Measurements from ENCODE around the gene CCL21. TPM values are rescaled to one million over a fixed set of nuclear protein-coding genes. Genes with fewer than 3 reads are reported as not detected.

The CCL21 gene
- total and polyA plus RNA-seq, 10 of the 15 experiments (the other 5 are each of a cell fraction or from before 2014, with no cell fraction given): 0.26 TPM; not detected in 9

GRCh38 chr9:34701769-34702736 lies 7.9 kb downstream of the CCL21 start (continued):
- TF ChIP-seq SUZ12 (IDR thresholded peaks at IDR 0.05; ENCODE audit: unreplicated experiment) (peak; percentile 44), BACH1 (IDR thresholded peaks at IDR 0.05; ENCODE audit: borderline replicate concordance) (no peak), IKZF2 (IDR thresholded peaks at IDR 0.05) (peak; percentile 34 to 46; a peak in 3 of 4 replicates), ATF3 (IDR thresholded peaks at IDR 0.05; ENCODE audit: borderline replicate concordance, extremely low read depth, low read depth, low read length) (no peak)

GRCh38 chr9:34701023-34701768 lies 8.7 kb downstream of the CCL21 start:
- Histone ChIP-seq H3K27ac (ENCODE audit: control insufficient read depth, insufficient read depth) (no peak overlapping the region), H3K79me2 (ENCODE audit: control insufficient read depth, insufficient read depth, low read length) (no peaks in the 10 kb centered on the region), H3K9me3 (replicated peaks; ENCODE audit: control insufficient read depth, insufficient read depth, low read length) (no peaks in the 10 kb centered on the region), H4K20me1 (ENCODE audit: control insufficient read depth, insufficient read depth) (no peaks in the 10 kb centered on the region), H3K27me3 (replicated peaks in 1 of 2; ENCODE audit: control insufficient read depth in 2 of 2, insufficient read depth in 2 of 2, low read length in 1 of 2) (peaks cover 0 to 15% of the 10 kb centered on the region in 2 experiments; a peak in 3 of 4 replicates), H3K36me3 (ENCODE audit: control insufficient read depth in 2 of 2, insufficient read depth in 2 of 2, low read length in 1 of 2) (no peaks in the 10 kb centered on the region), H3K4me1 (ENCODE audit: control insufficient read depth, insufficient read depth, low read length) (no peaks in the 10 kb centered on the region), H3K4me2 (ENCODE audit: control insufficient read depth, insufficient read depth) (peak overlapping the region; percentile 60), H2AFZ (ENCODE audit: control insufficient read depth, low read depth, low read length) (no peak overlapping the region; the same call in 1 of the 2 replicates), H3K9ac (ENCODE audit: control insufficient read depth, insufficient read depth, low read length) (no peak overlapping the region), H3K4me3 (no peak overlapping the region)
- FAIRE-seq (no peak), ATAC-seq (peak; percentile 90), DNase-seq (ENCODE audit: low read depth, low spot score) (no peak)
- in situ Hi-C loops (cut with MboI) (no loop called here), intact Hi-C loops (cut with micrococcal nuclease; ENCODE audit: unreplicated experiment) (loop anchor here (2.0 kb wide), 1 partner anchor 86 kb away; no protein-coding TSS in a partner anchor)
- ChIA-PET RAD21 (ENCODE audit: unreplicated experiment) (no interaction called here), CTCF (interaction anchor here (0.9 to 1.4 kb wide), 6 partner anchors 9 to 350 kb away, joined by 3 to 5 read pairs (median 3); partner anchors contain the start of gene CCL21), SMC1A (ENCODE audit: uncharacterized antibody, unreplicated experiment) (interaction anchor here (1.7 kb wide), 1 partner anchor 63 kb away, joined by 6 read pairs; no protein-coding TSS in a partner anchor), POLR2A (interaction anchor here (0.7 kb wide), 1 partner anchor 606 kb away, joined by 5 read pairs; no protein-coding TSS in a partner anchor)
- WGBS (ENCODE audit: insufficient coverage, insufficient replicate concordance, low lambda C conversion rate, missing lambda C conversion rate): 17% methylated on average over 45 of the region's 52 CpGs
- BruUV-seq (replicated peaks): no TSS peak
- no peak for TF ChIP-seq SREBF2 (IDR thresholded peaks at IDR 0.05; ENCODE audit: low read length)
- no peak for TF ChIP-seq CHD2 (IDR thresholded peaks at IDR 0.05; ENCODE audit: borderline replicate concordance, low read depth, low read length)
- no peak for TF ChIP-seq ELK1 (IDR thresholded peaks at IDR 0.05; ENCODE audit: low read depth, low read length)
- no peak for TF ChIP-seq SP1 (IDR thresholded peaks at IDR 0.05; ENCODE audit: low read depth, low read length)
- TF ChIP-seq NR2C2 (IDR thresholded peaks at IDR 0.05; ENCODE audit: borderline replicate concordance, control insufficient read depth, insufficient read length, low read depth): no peak
- no peak for TF ChIP-seq SPI1 (IDR thresholded peaks at IDR 0.05; ENCODE audit: borderline replicate concordance, insufficient read depth, low read depth, low read length)
- TF ChIP-seq BHLHE40 (IDR thresholded peaks at IDR 0.05; ENCODE audit: borderline replicate concordance in 1 of 2, low read depth in 2 of 2, low read length in 1 of 2): peak in 1 of 2 experiments; percentile 43; a peak in 1 of 4 replicates
- no peak for TF ChIP-seq MYC (IDR thresholded peaks at IDR 0.05; ENCODE audit: insufficient read depth, insufficient read length, insufficient replicate concordance, low read length, severe bottlenecking)
- TF ChIP-seq TBL1XR1 (IDR thresholded peaks at IDR 0.05; ENCODE audit: low read depth, low read length): no peak
- no peak for TF ChIP-seq BCL3 (IDR thresholded peaks at IDR 0.05; ENCODE audit: borderline replicate concordance, insufficient read depth, low read depth, low read length, poor library complexity, severe bottlenecking)
- TF ChIP-seq STAT1 (conservative IDR thresholded peaks at IDR 0.05): no peak
- no peak for TF ChIP-seq POU2F2 (IDR thresholded peaks at IDR 0.05; ENCODE audit: borderline replicate concordance, low read depth, low read length)
- no peak for TF ChIP-seq JUNB (IDR thresholded peaks at IDR 0.05)
